Activated CD4-positive, alpha-beta T cell treated with anti-CD3 and anti-CD28 coated beads for 36 hours (primary cell): ENCODE data around the gene NUDT8. TPM values are rescaled to one million over a fixed set of nuclear protein-coding genes. Genes with fewer than 3 reads are reported as not detected.
A peak's percentile ranks its signal among the peaks of the same experiment; 100 is the strongest.

Experiments used
- ATAC-seq: fragments of 200-7000 bp; cut with Tn5 transposase; one replicate; pipeline ENCODE4 v1.10.0; 2021; ENCODE audit warnings: mild to moderate bottlenecking, moderate library complexity
- CTCF ChIA-PET: fragments of 350-600 bp; sonication (Branson Sonifier 250); formaldehyde crosslinking; loops from one replicate; lab custom pipeline; 2021; ENCODE audit warnings: antibody characterized with exemption; lab: Charles Lee
- POLR2A ChIA-PET: fragments of 350-600 bp; sonication (Branson Sonifier 250); formaldehyde crosslinking; loops from one replicate; lab custom pipeline; 2021; ENCODE audit warnings: antibody characterized with exemption, inconsistent platforms; lab: Charles Lee
- DNase-seq: peaks from one replicate; pipeline ENCODE4 v3.0.0-alpha.2; 2020
- H3K27ac Mint-ChIP-seq: one replicate; pipeline ENCODE4 v1.8.0; 2021; ENCODE audit warnings: mixed read lengths
- H3K27me3 Mint-ChIP-seq: one replicate; pipeline ENCODE4 v1.8.0; 2021; ENCODE audit warnings: mixed read lengths
- H3K36me3 Mint-ChIP-seq: one replicate; pipeline ENCODE4 v1.8.0; 2021; ENCODE audit warnings: low read depth, mixed read lengths
- H3K4me1 Mint-ChIP-seq: one replicate; pipeline ENCODE4 v1.8.0; 2021; ENCODE audit warnings: mixed read lengths
- H3K4me3 Mint-ChIP-seq: one replicate; pipeline ENCODE4 v1.8.0; 2021; ENCODE audit warnings: mild to moderate bottlenecking, moderate library complexity, mixed read lengths
- H3K9me3 Mint-ChIP-seq: one replicate; pipeline ENCODE4 v1.8.0; 2021; ENCODE audit warnings: low read depth, mixed read lengths
- intact Hi-C, 2 experiments: fragments of 100-400 bp; cut with DNase I in 1 of 2; cut with micrococcal nuclease in 1 of 2; formaldehyde crosslinking; loops; one replicate each; pipeline versions ENCODE4 v1.14.2 to v1.15.1; 2022 to 2024; cut with DNase I, micrococcal nuclease
- total RNA-seq, 2 experiments: library from RNA; stranded (reverse); gene quantifications; one replicate each; pipeline ENCODE4 v1.2.3, GENCODE V29; 2021

The NUDT8 gene
- total RNA-seq, 2 experiments from 2014 or later, result 17.0 to 23.4 TPM

- H3K4me3 Mint-ChIP-seq, result peak overlapping the region; percentile 67
- ChIA-PET CTCF (interaction anchor here (0.6 to 5.4 kb wide), 14 partner anchors 14 to 1042 kb away, joined by 3 to 67 read pairs (median 4); partner anchors contain the start of genes NUDT8 and PPP1CA), POLR2A (interaction anchor here (1.0 kb wide), 1 partner anchor 13 kb away, joined by 3 read pairs; no protein-coding TSS in a partner anchor)
- peaks cover 12% of the 10 kb centered on the region for H3K36me3 Mint-ChIP-seq
- H3K9me3 Mint-ChIP-seq, result no peaks in the 10 kb centered on the region
- H3K4me1 Mint-ChIP-seq, result peaks cover 22% of the 10 kb centered on the region
- no peaks in the 10 kb centered on the region for H3K27me3 Mint-ChIP-seq
- H3K27ac Mint-ChIP-seq, result peak overlapping the region; percentile 93
- ATAC-seq (peak; percentile 57), DNase-seq (peak; percentile 85)
- intact Hi-C loops, result loop anchor here (1.0 to 5.0 kb wide), 5 partner anchors 9 to 108 kb away; partner anchors contain the start of genes NUDT8 (in 2 of the 2), CDK2AP2 (in 1 of the 2), NDUFV1 (in 1 of the 2) and PITPNM1 (in 1 of the 2)
Measured at GRCh38 chr11:67614730-67615714, 14.7 kb downstream of the NUDT8 start.

DNA sequence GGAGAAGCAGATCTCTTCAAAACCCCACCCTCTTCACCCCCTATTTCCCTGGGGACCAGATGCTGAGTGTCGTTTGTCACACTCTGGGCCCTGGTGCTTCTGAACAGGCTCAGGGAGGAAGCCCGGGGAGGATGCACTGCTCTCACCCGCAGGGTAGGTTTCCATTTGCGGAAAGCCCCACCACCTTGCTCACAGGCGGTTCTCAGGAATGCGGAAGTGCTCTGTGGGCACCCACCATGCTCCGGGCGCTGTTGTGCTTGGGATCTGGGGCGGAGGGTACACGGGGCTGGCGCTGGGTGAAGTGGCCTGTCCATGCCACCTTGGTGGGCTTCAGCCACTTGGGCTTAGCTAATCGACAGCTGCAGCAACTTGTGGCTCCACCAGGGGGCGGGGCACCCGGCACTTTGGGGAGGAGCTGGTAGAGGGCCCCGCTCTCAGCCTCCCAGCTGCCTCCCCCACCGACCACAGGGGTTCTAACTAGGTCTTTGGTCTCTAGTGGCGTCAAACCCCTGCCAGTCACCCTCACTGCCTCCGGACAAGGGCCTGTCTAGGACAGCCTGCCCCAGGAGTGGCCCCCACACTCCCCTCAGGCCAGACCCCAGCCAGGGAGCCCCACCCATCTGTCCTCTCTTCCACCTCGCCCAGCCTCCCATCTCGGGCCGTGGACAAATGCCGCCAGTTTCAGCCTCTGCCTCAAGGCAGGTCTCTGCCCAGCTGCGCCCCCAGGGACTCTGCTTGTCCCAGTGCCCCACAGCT is 15.6 kb downstream of the NUDT8 start:
- peak overlapping the region; percentile 67 for H3K4me3 Mint-ChIP-seq

DNA sequence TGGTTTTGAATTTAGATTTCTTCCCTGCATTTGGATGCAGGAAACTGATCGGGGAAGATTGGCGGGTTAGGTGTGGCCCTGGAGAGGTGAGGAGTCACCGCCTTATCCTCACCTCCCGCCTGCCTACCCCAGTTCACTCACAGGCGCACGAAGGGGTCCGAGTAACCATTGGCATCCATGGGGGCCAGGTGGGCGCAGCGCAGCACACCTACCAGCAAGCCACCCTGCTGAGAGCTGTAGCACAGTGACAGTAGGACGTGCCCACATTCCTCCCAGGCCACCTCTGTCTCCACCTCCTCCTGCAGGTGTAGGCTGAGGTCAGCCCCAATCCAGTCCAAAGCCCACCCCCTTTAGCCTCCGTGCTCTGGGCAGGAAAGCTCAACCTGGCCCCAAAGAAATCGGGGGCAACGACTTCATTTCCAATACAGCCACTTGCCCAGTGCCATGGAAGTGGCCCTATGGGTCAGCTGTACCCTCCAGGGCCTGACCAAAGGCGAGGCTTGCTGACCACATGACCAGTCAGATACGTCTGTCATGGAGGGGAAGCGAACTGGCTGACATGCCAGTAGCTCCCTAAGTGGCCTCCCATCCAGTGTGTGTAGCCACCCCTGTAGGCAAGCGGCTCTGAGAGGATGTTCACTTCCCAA is 16.3 kb downstream of the NUDT8 start:
- ChIA-PET CTCF (interaction anchor here (0.6 to 5.4 kb wide), 10 partner anchors 16 to 1800 kb away, joined by 3 to 67 read pairs (median 4); partner anchors contain the start of gene NUDT8), POLR2A (interaction anchor here (0.6 to 1.0 kb wide), 4 partner anchors 15 to 968 kb away, joined by 3 to 5 read pairs (median 3); no protein-coding TSS in a partner anchor)
- Mint-ChIP-seq H3K27ac (peak overlapping the region; percentile 93), H3K27me3 (no peaks in the 10 kb centered on the region), H3K36me3 (peaks cover 23% of the 10 kb centered on the region), H3K9me3 (no peaks in the 10 kb centered on the region), H3K4me1 (peaks cover 25% of the 10 kb centered on the region), H3K4me3 (peak overlapping the region; percentile 67)
- intact Hi-C loops, result loop anchor here in 1 of 2 experiments (5.0 kb wide), 1 partner anchor 106 kb away; the partner anchor contains the start of genes CDK2AP2 and PITPNM1
- ATAC-seq (no peak), DNase-seq (no peak)

More for the DNA sequence above, 15.6 kb downstream of the NUDT8 start:
- Mint-ChIP-seq H3K9me3 (no peaks in the 10 kb centered on the region), H3K27me3 (no peaks in the 10 kb centered on the region), H3K27ac (peak overlapping the region; percentile 93), H3K4me1 (peaks cover 22% of the 10 kb centered on the region), H3K36me3 (peaks cover 16% of the 10 kb centered on the region)
- DNase-seq (peak; percentile 92), ATAC-seq (peak; percentile 90)
- ChIA-PET CTCF (interaction anchor here (0.6 to 5.4 kb wide), 15 partner anchors 14 to 933 kb away, joined by 3 to 67 read pairs (median 4); partner anchors contain the start of genes NUDT8 and PPP1CA), POLR2A (interaction anchor here (1.0 kb wide), 2 partner anchors 14 to 31 kb away, joined by 3 read pairs; no protein-coding TSS in a partner anchor)
- intact Hi-C loops, result loop anchor here (1.0 to 5.0 kb wide), 5 partner anchors 8 to 107 kb away; partner anchors contain the start of genes NUDT8 (in 2 of the 2), CDK2AP2 (in 1 of the 2), NDUFV1 (in 1 of the 2) and PITPNM1 (in 1 of the 2)

DNA sequence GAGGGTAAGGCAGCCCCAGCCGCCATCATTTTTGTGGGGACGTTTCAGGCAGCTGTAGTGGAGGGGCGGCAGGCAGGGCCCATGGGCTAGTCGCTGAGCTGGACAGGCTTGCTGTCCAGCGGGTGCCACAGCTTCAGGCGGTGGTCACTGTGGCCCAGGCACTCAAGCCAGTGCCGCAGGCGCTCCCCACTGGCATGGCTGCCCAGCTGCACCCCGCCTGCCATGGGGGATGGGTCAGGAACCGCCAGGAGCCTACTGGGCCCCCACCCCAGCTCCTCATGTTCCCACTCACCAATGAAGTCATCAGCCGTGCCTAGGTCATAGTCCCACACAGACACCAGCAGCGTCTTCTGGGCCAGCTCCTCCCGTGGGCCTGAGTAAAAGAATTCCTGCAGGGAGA is 17.0 kb downstream of the NUDT8 start:
- no peak for ATAC-seq
- H3K4me1 Mint-ChIP-seq, result peaks cover 32% of the 10 kb centered on the region
- peak overlapping the region; percentile 93 for H3K27ac Mint-ChIP-seq
- no peak for DNase-seq
- peaks cover 27% of the 10 kb centered on the region for H3K36me3 Mint-ChIP-seq
- H3K27me3 Mint-ChIP-seq, result no peaks in the 10 kb centered on the region
- ChIA-PET CTCF (interaction anchor here (1.0 to 2.2 kb wide), 2 partner anchors 17 to 35 kb away, joined by 4 to 7 read pairs; partner anchors contain the start of gene NUDT8), POLR2A (interaction anchor here (0.6 kb wide), 1 partner anchor 968 kb away, joined by 3 read pairs; no protein-coding TSS in a partner anchor)
- intact Hi-C loops, result loop anchor here in 1 of 2 experiments (5.0 kb wide), 1 partner anchor 105 kb away; the partner anchor contains the start of genes CDK2AP2 and PITPNM1
- H3K4me3 Mint-ChIP-seq, result no peak overlapping the region
- no peaks in the 10 kb centered on the region for H3K9me3 Mint-ChIP-seq

DNA sequence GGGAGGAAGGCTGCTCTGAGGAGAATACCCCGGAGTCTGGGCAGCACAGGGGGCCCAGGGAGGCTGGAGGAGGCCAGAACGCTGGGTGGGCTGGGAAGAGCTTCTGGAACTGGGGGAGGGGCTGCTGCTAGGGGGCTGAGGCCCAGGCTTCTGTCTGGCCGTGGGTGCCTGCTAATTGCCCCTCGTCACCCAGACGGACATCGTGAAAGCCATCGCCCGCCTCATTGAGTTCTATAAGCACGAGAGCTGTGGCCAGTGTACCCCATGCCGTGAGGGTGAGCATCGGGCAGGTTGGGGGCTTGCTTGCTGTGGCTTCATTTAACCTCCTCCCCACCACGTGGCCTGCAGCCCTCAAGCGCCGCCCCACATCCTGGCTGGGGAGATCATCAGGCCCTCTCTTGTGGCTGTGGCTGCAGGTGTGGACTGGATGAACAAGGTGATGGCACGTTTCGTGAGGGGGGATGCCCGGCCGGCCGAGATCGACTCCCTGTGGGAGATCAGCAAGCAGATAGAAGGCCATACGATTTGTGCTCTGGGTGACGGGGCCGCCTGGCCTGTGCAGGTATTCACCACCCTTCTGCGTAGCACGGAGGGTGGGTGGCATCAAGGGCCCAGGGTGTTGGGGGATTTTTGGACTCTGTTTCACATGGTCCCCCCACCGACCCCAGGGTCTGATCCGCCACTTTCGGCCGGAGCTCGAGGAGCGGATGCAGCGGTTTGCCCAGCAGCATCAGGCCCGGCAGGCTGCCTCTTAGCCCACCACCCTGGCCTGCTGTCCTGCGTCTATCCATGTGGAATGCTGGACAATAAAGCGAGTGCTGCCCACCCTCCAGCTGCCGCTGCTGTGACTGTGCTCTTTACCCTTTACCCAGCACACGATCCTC is 17.8 kb downstream of the NUDT8 start:
- no peaks in the 10 kb centered on the region for H3K9me3 Mint-ChIP-seq
- ChIA-PET POLR2A (no interaction called here), CTCF (interaction anchor here (0.7 to 1.0 kb wide), 2 partner anchors 18 to 646 kb away, joined by 3 to 4 read pairs; partner anchors contain the start of gene NUDT8)
- no peak overlapping the region for H3K4me3 Mint-ChIP-seq
- intact Hi-C loops, result loop anchor here in 1 of 2 experiments (5.0 kb wide), 1 partner anchor 105 kb away; the partner anchor contains the start of genes CDK2AP2 and PITPNM1
- DNase-seq (no peak), ATAC-seq (no peak)
- H3K4me1 Mint-ChIP-seq, result peaks cover 35% of the 10 kb centered on the region
- peak overlapping the region; percentile 63 for H3K27ac Mint-ChIP-seq
- no peaks in the 10 kb centered on the region for H3K27me3 Mint-ChIP-seq
- H3K36me3 Mint-ChIP-seq, result peaks cover 29% of the 10 kb centered on the region

- ChIA-PET CTCF (interaction anchor here (0.7 kb wide), 1 partner anchor 645 kb away, joined by 3 read pairs; no protein-coding TSS in a partner anchor), POLR2A (no interaction called here)
- DNase-seq, result no peak
- Mint-ChIP-seq H3K4me1 (peaks cover 35% of the 10 kb centered on the region), H3K9me3 (no peaks in the 10 kb centered on the region), H3K27me3 (no peaks in the 10 kb centered on the region), H3K36me3 (peaks cover 29% of the 10 kb centered on the region), H3K27ac (no peak overlapping the region), H3K4me3 (no peak overlapping the region)
- intact Hi-C loops, result loop anchor here in 1 of 2 experiments (5.0 kb wide), 1 partner anchor 104 kb away; the partner anchor contains the start of genes CDK2AP2 and PITPNM1
- no peak for ATAC-seq
Measured at GRCh38 chr11:67611165-67611564, 18.6 kb downstream of the NUDT8 start.

DNA sequence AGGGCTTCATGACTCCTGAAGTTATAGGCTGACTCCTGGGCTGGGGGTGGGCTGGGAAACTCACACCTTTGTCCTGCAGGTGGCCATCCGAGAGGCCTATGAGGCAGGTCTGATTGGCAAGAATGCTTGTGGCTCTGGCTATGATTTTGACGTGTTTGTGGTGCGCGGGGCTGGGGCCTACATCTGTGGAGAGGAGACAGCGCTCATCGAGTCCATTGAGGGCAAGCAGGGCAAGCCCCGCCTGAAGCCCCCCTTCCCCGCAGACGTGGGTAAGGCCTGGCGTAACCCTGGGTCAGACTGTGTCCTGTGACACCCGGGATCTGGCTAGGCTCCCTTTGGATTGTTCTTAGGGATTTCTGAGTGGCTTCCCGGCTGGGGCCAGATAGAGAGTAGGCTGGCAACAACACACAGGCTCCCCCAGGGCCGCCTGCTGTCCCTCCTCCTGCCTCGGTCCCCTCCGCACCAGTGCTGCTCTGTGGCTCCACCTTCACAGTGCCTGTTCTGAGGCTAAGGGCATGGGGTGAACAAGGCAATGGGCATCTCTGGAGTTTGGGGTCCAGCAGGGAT is 19.4 kb downstream of the NUDT8 start:
- H3K9me3 Mint-ChIP-seq, result no peaks in the 10 kb centered on the region
- POLR2A ChIA-PET, result no interaction called here
- H3K4me1 Mint-ChIP-seq, result peaks cover 38% of the 10 kb centered on the region
- no peak overlapping the region for H3K4me3 Mint-ChIP-seq
- CTCF ChIA-PET, result interaction anchor here (0.6 kb wide), 1 partner anchor 19 kb away, joined by 3 read pairs; the partner anchor contains the start of gene NUDT8
- no peak overlapping the region for H3K27ac Mint-ChIP-seq
- no peak for DNase-seq
- intact Hi-C loops, result loop anchor here in 1 of 2 experiments (5.0 kb wide), 1 partner anchor 103 kb away; the partner anchor contains the start of genes CDK2AP2 and PITPNM1
- H3K36me3 Mint-ChIP-seq, result peaks cover 29% of the 10 kb centered on the region
- H3K27me3 Mint-ChIP-seq, result no peaks in the 10 kb centered on the region
- ATAC-seq, result no peak

- DNase-seq, result no peak
- Mint-ChIP-seq H3K4me3 (no peak overlapping the region), H3K27ac (no peak overlapping the region), H3K36me3 (peaks cover 29% of the 10 kb centered on the region), H3K4me1 (peaks cover 28% of the 10 kb centered on the region), H3K27me3 (no peaks in the 10 kb centered on the region), H3K9me3 (no peaks in the 10 kb centered on the region)
- CTCF ChIA-PET, result interaction anchor here (0.6 to 1.0 kb wide), 4 partner anchors 21 to 102 kb away, joined by 3 to 4 read pairs (median 3); partner anchors contain the start of gene GSTP1
- POLR2A ChIA-PET, result no interaction called here
- no peak for ATAC-seq
- intact Hi-C loops, result loop anchor here in 1 of 2 experiments (5.0 kb wide), 1 partner anchor 767 kb away; the partner anchor contains the start of gene RCE1
Measured at GRCh38 chr11:67609316-67609715, 20.4 kb downstream of the NUDT8 start.

DNA sequence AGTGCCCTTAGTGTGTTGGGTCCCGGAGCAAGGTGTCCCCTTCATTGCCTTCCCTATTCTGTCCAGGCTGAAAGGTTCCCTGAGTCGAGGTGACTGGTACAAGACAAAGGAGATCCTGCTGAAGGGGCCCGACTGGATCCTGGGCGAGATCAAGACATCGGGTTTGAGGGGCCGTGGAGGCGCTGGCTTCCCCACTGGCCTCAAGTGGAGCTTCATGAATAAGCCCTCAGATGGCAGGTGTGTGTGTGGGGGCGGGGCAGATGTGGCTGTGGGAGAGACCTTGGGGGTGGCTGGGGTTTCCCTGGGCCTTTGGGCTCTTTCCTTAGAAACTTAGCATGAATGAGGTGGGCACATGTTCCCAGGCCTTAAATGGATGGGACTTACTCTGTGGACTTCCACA is 21.3 kb downstream of the NUDT8 start:
- ATAC-seq (no peak), DNase-seq (no peak)
- H3K9me3 Mint-ChIP-seq, result no peaks in the 10 kb centered on the region
- H3K4me1 Mint-ChIP-seq, result peaks cover 21% of the 10 kb centered on the region
- ChIA-PET POLR2A (no interaction called here), CTCF (interaction anchor here (0.6 to 1.0 kb wide), 5 partner anchors 9 to 36 kb away, joined by 3 to 4 read pairs (median 3); partner anchors contain the start of gene GSTP1)
- intact Hi-C loops, result loop anchor here in 1 of 2 experiments (5.0 kb wide), 1 partner anchor 766 kb away; the partner anchor contains the start of gene RCE1
- H3K27me3 Mint-ChIP-seq, result no peaks in the 10 kb centered on the region
- peak overlapping the region; percentile 47 for H3K27ac Mint-ChIP-seq
- peaks cover 26% of the 10 kb centered on the region for H3K36me3 Mint-ChIP-seq
- peak overlapping the region; percentile 92 for H3K4me3 Mint-ChIP-seq
